CD4-positive, alpha-beta T cell (primary cell): ENCODE results near the gene PXK. TPM values are rescaled to one million over a fixed set of nuclear protein-coding genes. Genes with fewer than 3 reads are reported as not detected.
"Not testable (repeated sequence)": the region's sequence is repeated elsewhere in the genome, so short reads cannot be mapped to it uniquely, and the experiment has no call there.

Source experiments
- ATAC-seq: fragments of 200-7000 bp; cut with Tn5 transposase; one replicate; pipeline ENCODE4 v1.10.0; 2022; ENCODE audit warnings: mild to moderate bottlenecking; ENCODE audit not compliant: poor library complexity
- CTCF ChIA-PET: fragments of 350-600 bp; sonication (Branson Sonifier 250); formaldehyde crosslinking; loops from one replicate; lab custom pipeline; 2021; ENCODE audit warnings: antibody characterized with exemption, inconsistent platforms; lab: Charles Lee
- POLR2A ChIA-PET: fragments of 350-600 bp; sonication (Branson Sonifier 250); formaldehyde crosslinking; loops from one replicate; lab custom pipeline; 2021; ENCODE audit warnings: antibody characterized with exemption, inconsistent platforms; lab: Charles Lee
- DNase-seq, 14 experiments: peaks; one replicate each; pipeline ENCODE4 v3.0.0-alpha.2; 2013 to 2020; ENCODE audit warnings: mixed read lengths in 2 of 14
- H3K27ac ChIP-seq, 2 donors: one replicate each; pipeline versions ENCODE4 v1.5.1 to v1.7.0; 2013; ENCODE audit warnings: low read length in 2 of 2, low read depth in 1 of 2, mild to moderate bottlenecking in 1 of 2
- H3K27me3 ChIP-seq, 2 experiments: 1 replicate in 1 of 2; 2 replicates in 1 of 2; pipeline versions ENCODE4 v1.6.1 to v1.7.0; 2013; ENCODE audit warnings: low read length in 2 of 2, control low read depth in 1 of 2, mild to moderate bottlenecking in 1 of 2, moderate library complexity in 1 of 2; ENCODE audit not compliant: insufficient read depth in 2 of 2, control insufficient read depth in 1 of 2
- H3K36me3 ChIP-seq: one replicate; pipeline ENCODE4 v1.6.1; 2013; ENCODE audit warnings: low read length, control low read depth; ENCODE audit not compliant: insufficient read depth
- H3K4me1 ChIP-seq: one replicate; pipeline ENCODE4 v1.6.1; 2013; ENCODE audit warnings: low read length, control low read depth; ENCODE audit not compliant: insufficient read depth
- H3K4me3 ChIP-seq: one replicate; pipeline ENCODE4 v1.5.1; 2013; ENCODE audit warnings: mild to moderate bottlenecking, low read length, moderate library complexity
- H3K9me3 ChIP-seq, 2 experiments: 1 replicate in 1 of 2; 2 replicates in 1 of 2; pipeline versions ENCODE4 v1.6.1 to v1.7.0; 2013; ENCODE audit warnings: low read length in 2 of 2, mild to moderate bottlenecking in 2 of 2, control low read depth in 1 of 2, moderate library complexity in 1 of 2; ENCODE audit not compliant: control insufficient read depth in 1 of 2, insufficient read depth in 1 of 2
- H3K27ac Mint-ChIP-seq: one replicate; pipeline ENCODE4 v1.8.0; 2020; ENCODE audit warnings: mixed read lengths
- H3K27me3 Mint-ChIP-seq: one replicate; pipeline ENCODE4 v1.8.0; 2021; ENCODE audit warnings: mixed read lengths
- H3K36me3 Mint-ChIP-seq: one replicate; pipeline ENCODE4 v1.8.0; 2021; ENCODE audit warnings: low read depth, mixed read lengths
- H3K4me1 Mint-ChIP-seq: one replicate; pipeline ENCODE4 v1.8.0; 2021; ENCODE audit warnings: low read depth, mixed read lengths
- H3K4me3 Mint-ChIP-seq: one replicate; pipeline ENCODE4 v1.8.0; 2020; ENCODE audit warnings: mild to moderate bottlenecking, mixed read lengths
- H3K9me3 Mint-ChIP-seq: one replicate; pipeline ENCODE4 v1.8.0; 2020; ENCODE audit warnings: mixed read lengths
- CTCF ChIP-seq: fragments of 200-600 bp; IDR thresholded peaks from one replicate; pipeline ENCODE4 v1.8.0; 2022; ENCODE audit warnings: antibody characterized with exemption, mild to moderate bottlenecking
- intact Hi-C, 2 experiments: fragments of 100-400 bp; cut with DNase I in 1 of 2; cut with micrococcal nuclease in 1 of 2; formaldehyde crosslinking; loops; one replicate each; pipeline versions ENCODE4 v1.15.1 to v1.9.0; 2023 to 2025; cut with DNase I, micrococcal nuclease
- total RNA-seq, 174 experiments: library from RNA in 2 of 174; stranded (reverse) in 2 of 174; gene quantifications; one replicate each; pipeline ENCODE4 v1.2.3 and lab custom pipeline; 2021 to 2026

The PXK gene
- total RNA-seq, 2 experiments from 2014 or later: 12.5 to 14.8 TPM

- Mint-ChIP-seq H3K4me1 (peaks cover 48% of the 10 kb centered on the region), H3K36me3 (peaks cover 16% of the 10 kb centered on the region), H3K9me3 (no peaks in the 10 kb centered on the region), H3K27ac (no peak overlapping the region), H3K27me3 (no peaks in the 10 kb centered on the region), H3K4me3 (peak overlapping the region; percentile 32)
- no peaks in the 10 kb centered on the region for H3K9me3 ChIP-seq
- CTCF ChIA-PET: interaction anchor here (0.6 to 5.9 kb wide), 3 partner anchors 29 to 1661 kb away, joined by 3 to 37 read pairs (median 4); partner anchors contain the start of genes HTD2, KCTD6 and RPP14
- no peak overlapping the region for H3K4me3 ChIP-seq
- no peak for DNase-seq
- H3K4me1 ChIP-seq: peaks cover 23% of the 10 kb centered on the region
- intact Hi-C loops: no loop called here
- no peak for ATAC-seq
- POLR2A ChIA-PET: interaction anchor here (1.0 to 1.3 kb wide), 2 partner anchors 9 to 29 kb away, joined by 3 read pairs; partner anchors contain the start of gene HTD2
- TF ChIP-seq CTCF: no peak
- H3K27me3 ChIP-seq: no peaks in the 10 kb centered on the region
- H3K27ac ChIP-seq: no peak overlapping the region
- no peaks in the 10 kb centered on the region for H3K36me3 ChIP-seq
Measured at GRCh38 chr3:58335652-58335947, 2.9 kb downstream of the PXK start.

- DNase-seq: no peak
- intact Hi-C loops: no loop called here
- Histone ChIP-seq H3K27me3 (no peaks in the 10 kb centered on the region), H3K36me3 (no peaks in the 10 kb centered on the region), H3K27ac (no peak overlapping the region), H3K4me1 (peaks cover 23% of the 10 kb centered on the region), H3K9me3 (no peaks in the 10 kb centered on the region), H3K4me3 (no peak overlapping the region)
- no peaks in the 10 kb centered on the region for H3K27me3 Mint-ChIP-seq
- POLR2A ChIA-PET: interaction anchor here (0.9 to 1.3 kb wide), 4 partner anchors 10 to 97 kb away, joined by 3 read pairs; partner anchors contain the start of gene HTD2
- H3K4me1 Mint-ChIP-seq: peaks cover 48% of the 10 kb centered on the region
- no peak for TF ChIP-seq CTCF
- no peak for ATAC-seq
- H3K4me3 Mint-ChIP-seq: no peak overlapping the region
- CTCF ChIA-PET: interaction anchor here (0.7 to 5.9 kb wide), 2 partner anchors 30 to 155 kb away, joined by 4 to 37 read pairs; partner anchors contain the start of genes HTD2, KCTD6 and RPP14
- H3K9me3 Mint-ChIP-seq: no peaks in the 10 kb centered on the region
- H3K27ac Mint-ChIP-seq: no peak overlapping the region
- H3K36me3 Mint-ChIP-seq: peaks cover 22% of the 10 kb centered on the region
Measured at GRCh38 chr3:58336135-58336882, 3.6 kb downstream of the PXK start.

GRCh38 chr3:58337190-58337589 is 4.5 kb downstream of the PXK start:
- no peak for DNase-seq
- ChIA-PET POLR2A (interaction anchor here (1.1 kb wide), 1 partner anchor 96 kb away, joined by 3 read pairs; no protein-coding TSS in a partner anchor), CTCF (interaction anchor here (5.9 kb wide), 1 partner anchor 30 kb away, joined by 37 read pairs; the partner anchor contains the start of genes HTD2 and RPP14)
- Mint-ChIP-seq H3K27ac (no peak overlapping the region), H3K36me3 (peaks cover 22% of the 10 kb centered on the region), H3K27me3 (no peaks in the 10 kb centered on the region), H3K9me3 (no peaks in the 10 kb centered on the region), H3K4me3 (no peak overlapping the region), H3K4me1 (peaks cover 42% of the 10 kb centered on the region)
- no peak overlapping the region for H3K4me3 ChIP-seq
- peaks cover 2% of the 10 kb centered on the region for H3K36me3 ChIP-seq
- H3K27me3 ChIP-seq: no peaks in the 10 kb centered on the region
- no peak for ATAC-seq
- H3K27ac ChIP-seq: no peak overlapping the region
- H3K4me1 ChIP-seq: peaks cover 19% of the 10 kb centered on the region
- no peaks in the 10 kb centered on the region for H3K9me3 ChIP-seq
- TF ChIP-seq CTCF: no peak
- intact Hi-C loops: no loop called here

GRCh38 chr3:58339146-58339545 is 6.5 kb downstream of the PXK start:
- H3K4me1 Mint-ChIP-seq: peaks cover 32% of the 10 kb centered on the region
- H3K4me3 Mint-ChIP-seq, H3K27me3 ChIP-seq, DNase-seq, H3K27ac Mint-ChIP-seq, H3K9me3 ChIP-seq, intact Hi-C loops, H3K27ac ChIP-seq, POLR2A ChIA-PET, H3K9me3 Mint-ChIP-seq, ATAC-seq, H3K27me3 Mint-ChIP-seq, H3K36me3 ChIP-seq, H3K4me3 ChIP-seq: not testable (repeated sequence)
- CTCF ChIA-PET: interaction anchor here (1.2 kb wide), 1 partner anchor 14 kb away, joined by 3 read pairs; no protein-coding TSS in a partner anchor
- peaks cover 27% of the 10 kb centered on the region for H3K36me3 Mint-ChIP-seq
- peaks cover 10% of the 10 kb centered on the region for H3K4me1 ChIP-seq
